ENCODE results near the gene BMP8A. TPM values are rescaled to one million over a fixed set of nuclear protein-coding genes. Genes with fewer than 3 reads are reported as not detected.

BMP8A gene
- total and polyA plus RNA-seq, 10 of the 15 experiments (the other 5 are each of a cell fraction or from before 2014, with no cell fraction given) = not detected

GRCh38 chr1:39446986-39447567 lies 44.4 kb upstream of the BMP8A start:
- Histone ChIP-seq H3K9ac (ENCODE audit: control insufficient read depth, insufficient read depth, low read length) (no peak overlapping the region), H3K27ac (ENCODE audit: control insufficient read depth, insufficient read depth) (no peak overlapping the region), H4K20me1 (ENCODE audit: control insufficient read depth, insufficient read depth) (no peaks in the 10 kb centered on the region), H3K36me3 (ENCODE audit: control insufficient read depth in 2 of 2, insufficient read depth in 2 of 2, low read length in 1 of 2) (peaks cover 14 to 47% of the 10 kb centered on the region in 2 experiments), H3K4me3 (no peak overlapping the region), H2AFZ (ENCODE audit: control insufficient read depth, low read depth, low read length) (no peak overlapping the region), H3K79me2 (ENCODE audit: control insufficient read depth, insufficient read depth, low read length) (no peaks in the 10 kb centered on the region), H3K27me3 (replicated peaks in 1 of 2; ENCODE audit: control insufficient read depth in 2 of 2, insufficient read depth in 2 of 2, low read length in 1 of 2) (no peaks in the 10 kb centered on the region), H3K4me1 (ENCODE audit: control insufficient read depth, insufficient read depth, low read length) (no peaks in the 10 kb centered on the region), H3K4me2 (ENCODE audit: control insufficient read depth, insufficient read depth) (no peak overlapping the region), H3K9me3 (replicated peaks; ENCODE audit: control insufficient read depth, insufficient read depth, low read length) (no peaks in the 10 kb centered on the region)
- BruUV-seq (replicated peaks) = no TSS peak
- 98% methylated on average over 5 of the region's 5 CpGs for WGBS (ENCODE audit: insufficient coverage, insufficient replicate concordance, low lambda C conversion rate, missing lambda C conversion rate)
- in situ Hi-C loops (cut with MboI) = no loop called here
- CTCF ChIA-PET = interaction anchor here (1.1 to 2.7 kb wide), 7 partner anchors 12 to 255 kb away, joined by 3 to 15 read pairs (median 3); no protein-coding TSS in a partner anchor
- DNase-seq (ENCODE audit: low read depth, low spot score) = no peak
- POLR2A ChIA-PET = no interaction called here
- no peak for ATAC-seq
- intact Hi-C loops (cut with micrococcal nuclease; ENCODE audit: unreplicated experiment) = no loop called here
- SMC1A ChIA-PET (ENCODE audit: uncharacterized antibody, unreplicated experiment) = interaction anchor here (0.6 to 2.8 kb wide), 4 partner anchors 12 to 92 kb away, joined by 3 to 11 read pairs (median 3); no protein-coding TSS in a partner anchor
- RAD21 ChIA-PET (ENCODE audit: unreplicated experiment) = interaction anchor here (1.1 to 1.3 kb wide), 2 partner anchors 92 to 348 kb away, joined by 3 to 4 read pairs; no protein-coding TSS in a partner anchor
- FAIRE-seq = no peak
- TF ChIP-seq IRF5 (IDR thresholded peaks at IDR 0.05; ENCODE audit: borderline replicate concordance) (no peak), HSF1 (IDR thresholded peaks at IDR 0.05; ENCODE audit: low read depth, low read length) (no peak), RAD51 (IDR thresholded peaks at IDR 0.05) (no peak), RCOR1 (conservative IDR thresholded peaks at IDR 0.05; ENCODE audit: low read depth, low read length) (no peak), MTA3 (IDR thresholded peaks at IDR 0.05; ENCODE audit: borderline replicate concordance, low read length) (no peak), NFXL1 (IDR thresholded peaks at IDR 0.05; ENCODE audit: borderline replicate concordance) (no peak), WRNIP1 (IDR thresholded peaks at IDR 0.05; ENCODE audit: borderline replicate concordance, low read depth, low read length) (no peak), STAT3 (IDR thresholded peaks at IDR 0.05; ENCODE audit: low read depth, low read length) (no peak), CBFB (IDR thresholded peaks at IDR 0.05; ENCODE audit: low read depth) (no peak), IKZF1 (conservative IDR thresholded peaks at IDR 0.05) (no peak), PML (IDR thresholded peaks at IDR 0.05; ENCODE audit: low read length) (no peak), IRF3 (IDR thresholded peaks at IDR 0.05) (no peak), SMARCA5 (IDR thresholded peaks at IDR 0.05) (no peak), BRCA1 (IDR thresholded peaks at IDR 0.05; ENCODE audit: low read depth, low read length) (no peak), TCF3 (IDR thresholded peaks at IDR 0.05; ENCODE audit: borderline replicate concordance, insufficient read depth, low read depth, low read length) (no peak), NFYA (IDR thresholded peaks at IDR 0.05; ENCODE audit: borderline replicate concordance, low read depth, low read length) (no peak), POLR2AphosphoS2 (IDR thresholded peaks at IDR 0.05; ENCODE audit: low read depth, low read length) (no peak), BCLAF1 (IDR thresholded peaks at IDR 0.05) (no peak)

All from GM12878 (cell line).